ENCODE data around the gene ZNF581. TPM values are rescaled to one million over a fixed set of nuclear protein-coding genes. Genes with fewer than 3 reads are reported as not detected.

ZNF581 gene
- total RNA-seq, 4 donors from 2014 or later, result 11.1 to 23.9 (median 15.8) TPM

- peak; percentile 75 to 76 for DNase-seq
- Histone ChIP-seq H3K36me3 (no peaks in the 10 kb centered on the region), H3K4me3 (replicated peaks in 1 of 3) (peak overlapping the region in 1 of 3 donors; percentile 84), H3K27ac (peak overlapping the region; percentile 86 to 96 (median 91)), H3K9me3 (no peaks in the 10 kb centered on the region), H3K4me1 (peaks cover 42 to 57% of the 10 kb centered on the region in 2 donors), H3K27me3 (no peaks in the 10 kb centered on the region)
- intact Hi-C loops (cut with DNase I), result no loop called here
- TF ChIP-seq POLR2A (IDR thresholded peaks at IDR 0.05) (no peak), CTCF (IDR thresholded peaks at IDR 0.05) (peak in 5 of 6 experiments; percentile 13 to 59 (median 54))
- 7 to 30% methylated on average over 2 to 12 of the region's 38 CpGs for WGBS, 2 donors
These were observed 3.3 kb upstream of the ZNF581 start for GRCh38 chr19:55640043-55640576.

- TF ChIP-seq POLR2A (IDR thresholded peaks at IDR 0.05) (peak in 1 of 2 donors; percentile 29), CTCF (IDR thresholded peaks at IDR 0.05) (no peak)
- no peaks in the 10 kb centered on the region for H3K9me3 ChIP-seq
- H3K27me3 ChIP-seq, result no peaks in the 10 kb centered on the region
- intact Hi-C loops (cut with DNase I), result no loop called here
- DNase-seq, result peak; percentile 80 to 84
- peak within 1 kb of the TSS; percentile 40 to 84 (median 61) for H3K4me3 ChIP-seq (replicated peaks in 1 of 3)
- H3K27ac ChIP-seq, result peak within 1 kb of the TSS; percentile 86 to 96 (median 91)
- H3K4me1 ChIP-seq, result peaks cover 39 to 54% of the 10 kb centered on the region in 2 donors
- H3K36me3 ChIP-seq, result peaks cover 0 to 5% of the 10 kb centered on the region in 2 donors
- WGBS, 2 donors, result 0% methylated on average over 38 to 39 of the region's 89 CpGs
These were observed 2.6 kb upstream of the ZNF581 start, which contains the start of gene ZNF580 for GRCh38 chr19:55640577-55641425. Gene ZNF580 (plus strand): TSS chr19:55641002. CDS start chr19:55642509, 1,507 bp downstream.

GRCh38 chr19:55641426-55642152, 1.9 kb upstream of the ZNF581 start:
- no peaks in the 10 kb centered on the region for H3K27me3 ChIP-seq
- H3K4me3 ChIP-seq (replicated peaks in 1 of 3), result peak overlapping the region; percentile 40 to 84 (median 61)
- no peak for DNase-seq
- peak overlapping the region; percentile 86 to 96 (median 91) for H3K27ac ChIP-seq
- intact Hi-C loops (cut with DNase I), result no loop called here
- no peaks in the 10 kb centered on the region for H3K9me3 ChIP-seq
- WGBS, 2 donors, result 1 to 2% methylated on average over 25 of the region's 25 CpGs
- H3K36me3 ChIP-seq, result peaks cover 0 to 5% of the 10 kb centered on the region in 2 donors
- peaks cover 33 to 46% of the 10 kb centered on the region in 2 donors for H3K4me1 ChIP-seq
- TF ChIP-seq CTCF (IDR thresholded peaks at IDR 0.05), result no peak
- TF ChIP-seq POLR2A (IDR thresholded peaks at IDR 0.05), result no peak

- peaks cover 0 to 5% of the 10 kb centered on the region in 2 donors for H3K36me3 ChIP-seq
- H3K27ac ChIP-seq, result peak overlapping the region; percentile 86 to 96 (median 91)
- DNase-seq, result peak; percentile 36 to 54
- H3K4me3 ChIP-seq (replicated peaks in 1 of 3), result peak overlapping the region in 1 of 3 donors; percentile 84
- peaks cover 32 to 49% of the 10 kb centered on the region in 2 donors for H3K4me1 ChIP-seq
- intact Hi-C loops (cut with DNase I), result no loop called here
- H3K9me3 ChIP-seq, result no peaks in the 10 kb centered on the region
- WGBS, 2 donors, result 1 to 2% methylated on average over 10 to 32 of the region's 65 CpGs
- no peaks in the 10 kb centered on the region for H3K27me3 ChIP-seq
- TF ChIP-seq CTCF (IDR thresholded peaks at IDR 0.05), result no peak
- TF ChIP-seq POLR2A (IDR thresholded peaks at IDR 0.05), result peak in 1 of 2 donors; percentile 5
These were observed 1.1 kb upstream of the ZNF581 start for GRCh38 chr19:55642153-55643002.

Data from thyroid gland (tissue), 4 donors.